H9 (cell line): ENCODE data around the gene HDAC6. TPM values are rescaled to one million over a fixed set of nuclear protein-coding genes. Genes with fewer than 3 reads are reported as not detected.

Experiments used
- DNase-seq: peaks from one replicate; pipeline ENCODE4 v3.0.0-alpha.2; 2017
- H2AFZ ChIP-seq: one replicate; pipeline ENCODE4 v1.6.1; 2013; ENCODE audit warnings: mild to moderate bottlenecking, low read length, control low read depth, moderate library complexity
- H2AK5ac ChIP-seq: 2 replicates; pipeline ENCODE4 v1.6.1; 2013; ENCODE audit warnings: low read length, control low read depth, mixed read lengths; ENCODE audit not compliant: insufficient read length
- H2BK120ac ChIP-seq: one replicate; pipeline ENCODE4 v1.6.1; 2013; ENCODE audit warnings: low read depth, mild to moderate bottlenecking, low read length, control low read depth, inconsistent platforms; ENCODE audit not compliant: poor library complexity, severe bottlenecking
- H2BK12ac ChIP-seq: 2 replicates; pipeline ENCODE4 v1.6.1; 2013; ENCODE audit warnings: low read length, control low read depth, mixed read lengths, low read depth; ENCODE audit not compliant: insufficient read length
- H2BK15ac ChIP-seq: 2 replicates; pipeline ENCODE4 v1.6.1; 2013; ENCODE audit warnings: low read depth, low read length, control low read depth
- H2BK20ac ChIP-seq: one replicate; pipeline ENCODE4 v1.6.1; 2013; ENCODE audit warnings: low read depth, mild to moderate bottlenecking, low read length, control low read depth, inconsistent platforms; ENCODE audit not compliant: poor library complexity, severe bottlenecking
- H2BK5ac ChIP-seq: 2 replicates; pipeline ENCODE4 v1.6.1; 2013; ENCODE audit warnings: low read length, control low read depth, mixed read lengths; ENCODE audit not compliant: insufficient read length
- H3K14ac ChIP-seq: 2 replicates; pipeline ENCODE4 v1.6.1; 2013; ENCODE audit warnings: low read length, control low read depth; ENCODE audit not compliant: insufficient read depth
- H3K18ac ChIP-seq: 2 replicates; pipeline ENCODE4 v1.6.1; 2013; ENCODE audit warnings: low read depth, mild to moderate bottlenecking, mixed read lengths, low read length, control low read depth; ENCODE audit not compliant: insufficient read length
- H3K23ac ChIP-seq: 2 replicates; pipeline ENCODE4 v1.6.1; 2013; ENCODE audit warnings: low read length, control low read depth, mixed read lengths, low read depth; ENCODE audit not compliant: insufficient read length
- H3K23me2 ChIP-seq: 2 replicates; pipeline ENCODE4 v1.6.1; 2013; ENCODE audit warnings: low read depth, mild to moderate bottlenecking, mixed read lengths, low read length, control low read depth; ENCODE audit not compliant: insufficient read length, poor library complexity, severe bottlenecking
- H3K27ac ChIP-seq: 2 replicates; pipeline ENCODE4 v1.5.1; 2013; ENCODE audit warnings: low read length, control low read depth, mixed read lengths, low read depth; ENCODE audit not compliant: insufficient read length
- H3K27me3 ChIP-seq: 2 replicates; pipeline ENCODE4 v1.6.1; 2013; ENCODE audit warnings: low read length, control low read depth, inconsistent platforms; ENCODE audit not compliant: insufficient read depth
- H3K4ac ChIP-seq: 2 replicates; pipeline ENCODE4 v1.6.1; 2013; ENCODE audit warnings: low read depth, mild to moderate bottlenecking, control low read depth, inconsistent platforms, low read length, moderate library complexity
- H3K4me1 ChIP-seq: 2 replicates; pipeline ENCODE4 v1.6.1; 2013; ENCODE audit warnings: low read length, control low read depth, inconsistent platforms; ENCODE audit not compliant: insufficient read depth
- H3K4me2 ChIP-seq: 2 replicates; pipeline ENCODE4 v1.6.1; 2013; ENCODE audit warnings: low read length, control low read depth, mixed read lengths; ENCODE audit not compliant: insufficient read length, insufficient read depth
- H3K56ac ChIP-seq: 2 replicates; pipeline ENCODE4 v1.6.1; 2013; ENCODE audit warnings: low read depth, mild to moderate bottlenecking, mixed read lengths, low read length, control low read depth; ENCODE audit not compliant: insufficient read length
- H3K79me1 ChIP-seq: 2 replicates; pipeline ENCODE4 v1.6.1; 2013; ENCODE audit warnings: low read depth, mild to moderate bottlenecking, moderate library complexity, low read length, control low read depth, inconsistent platforms; ENCODE audit not compliant: insufficient read depth, poor library complexity, severe bottlenecking
- H3K79me2 ChIP-seq: 2 replicates; pipeline ENCODE4 v1.6.1; 2013; ENCODE audit warnings: low read length, control low read depth, inconsistent platforms; ENCODE audit not compliant: insufficient read depth
- H3K9ac ChIP-seq: 2 replicates; pipeline ENCODE4 v1.6.1; 2013; ENCODE audit warnings: low read length, control low read depth, mixed read lengths; ENCODE audit not compliant: insufficient read length; ENCODE audit errors: extremely low read depth
- H3K9me3 ChIP-seq: one replicate; pipeline ENCODE4 v1.6.1; 2013; ENCODE audit warnings: low read depth, low read length, inconsistent platforms; ENCODE audit not compliant: control insufficient read depth
- H3T11ph ChIP-seq: one replicate; pipeline ENCODE4 v1.6.1; 2013; ENCODE audit warnings: mild to moderate bottlenecking, low read length, control low read depth, inconsistent platforms
- H4K20me1 ChIP-seq: one replicate; pipeline ENCODE4 v1.6.1; 2013; ENCODE audit not compliant: control insufficient read depth, insufficient read length, insufficient read depth
- H4K5ac ChIP-seq: 2 replicates; pipeline ENCODE4 v1.6.1; 2013; ENCODE audit warnings: low read depth, mild to moderate bottlenecking, mixed read lengths, low read length, control low read depth; ENCODE audit not compliant: insufficient read length
- H4K8ac ChIP-seq: replicated peaks from 2 replicates; pipeline ENCODE4 v1.6.1; 2013; ENCODE audit warnings: low read length, control low read depth, mixed read lengths, low read depth; ENCODE audit not compliant: insufficient read length
- H4K91ac ChIP-seq: 2 replicates; pipeline ENCODE4 v1.6.1; 2013; ENCODE audit warnings: low read depth, mild to moderate bottlenecking, moderate library complexity, mixed read lengths, low read length, control low read depth; ENCODE audit not compliant: insufficient read length
- H3K27ac Mint-ChIP-seq, 3 experiments: 2 replicates in 2 of 3; 3 replicates in 1 of 3; pipeline ENCODE4 v1.8.0; 2020 to 2021; ENCODE audit warnings: mixed read lengths in 3 of 3, mild to moderate bottlenecking in 1 of 3, moderate library complexity in 1 of 3
- H3K27me3 Mint-ChIP-seq: 2 replicates; pipeline ENCODE4 v1.8.0; 2021; ENCODE audit warnings: low read depth, mild to moderate bottlenecking, moderate library complexity, mixed read lengths
- H3K36me3 Mint-ChIP-seq, 3 experiments: 2 replicates in 2 of 3; 3 replicates in 1 of 3; pipeline ENCODE4 v1.8.0; 2020 to 2021; ENCODE audit warnings: low read depth in 3 of 3, mixed read lengths in 3 of 3; ENCODE audit not compliant: insufficient read depth in 1 of 3
- H3K4me1 Mint-ChIP-seq, 2 experiments: 2 replicates each; pipeline ENCODE4 v1.8.0; 2020; ENCODE audit warnings: mixed read lengths in 2 of 2
- H3K4me3 Mint-ChIP-seq, 2 experiments: 2 replicates in 1 of 2; 3 replicates in 1 of 2; pipeline ENCODE4 v1.8.0; 2020 to 2021; ENCODE audit warnings: mild to moderate bottlenecking in 2 of 2, mixed read lengths in 2 of 2, moderate library complexity in 1 of 2
- H3K9me3 Mint-ChIP-seq, 2 experiments: 2 replicates in 1 of 2; 3 replicates in 1 of 2; pipeline ENCODE4 v1.8.0; 2020; ENCODE audit warnings: mild to moderate bottlenecking in 2 of 2, mixed read lengths in 2 of 2, moderate library complexity in 1 of 2
- CTCF ChIP-seq: fragments of 200-600 bp; sonication (generic); conservative IDR thresholded peaks from 3 replicates; pipeline ENCODE4 v1.8.0; 2021; ENCODE audit warnings: antibody characterized with exemption, mild to moderate bottlenecking
- WGBS: extraction: QIAGEN DNeasy Blood & Tissue Kit; methylation state at CpG from one replicate; pipeline ENCODE4 v1.1.7; 2013; ENCODE audit warnings: missing lambda C conversion rate, low lambda C conversion rate, mixed read lengths; ENCODE audit not compliant: insufficient read length; ENCODE audit errors: extremely low coverage; 5-methylcytosine and 5-hydroxymethylcytosine counted together
- total RNA-seq: library from RNA; stranded (reverse); gene quantifications from 2 replicates; pipeline ENCODE4 v1.2.1, GENCODE V29; 2021

HDAC6 gene
- total RNA-seq, 1 experiment from 2014 or later: 52.8 TPM

GRCh38 chrX:48785540-48786214, 16.2 kb upstream of the HDAC6 start:
- H2AFZ ChIP-seq: no peak overlapping the region
- H2BK20ac ChIP-seq: no peak overlapping the region
- no peak overlapping the region for H2BK15ac ChIP-seq
- Mint-ChIP-seq H3K27ac (peak overlapping the region in 1 of 3 experiments; percentile 51; a peak in 1 of 7 replicates), H3K4me3 (peak overlapping the region in 1 of 2 experiments; percentile 42; a peak in 1 of 5 replicates), H3K36me3 (peaks cover 0 to 4% (median 3%) of the 10 kb centered on the region in 3 experiments; a peak in 3 of 7 replicates), H3K4me1 (0 out of 4 replicates have a peak, but pooled peaks cover 0 to 3% of the 10 kb centered on the region in 2 experiments), H3K9me3 (peaks cover 64 to 83% of the 10 kb centered on the region in 2 experiments), H3K27me3 (peaks cover 18% of the 10 kb centered on the region)
- peaks cover 14% of the 10 kb centered on the region for H3K9me3 ChIP-seq
- no peak overlapping the region for H2BK120ac ChIP-seq
- H2BK5ac ChIP-seq: no peak overlapping the region
- H3K27me3 ChIP-seq: no peaks in the 10 kb centered on the region
- no CpG with 5 or more reads among the region's 16 CpGs for WGBS
- no peak overlapping the region for H3T11ph ChIP-seq
- H3K23ac ChIP-seq: no peak overlapping the region
- no peak overlapping the region for H3K14ac ChIP-seq
- no peak overlapping the region for H3K4ac ChIP-seq
- no peak for DNase-seq
- no peak overlapping the region for H4K5ac ChIP-seq
- no peaks in the 10 kb centered on the region for H3K79me2 ChIP-seq
- H2AK5ac ChIP-seq: no peak overlapping the region
- no peak overlapping the region for H4K91ac ChIP-seq
- no peak for TF ChIP-seq CTCF
- H3K4me1 ChIP-seq: no peaks in the 10 kb centered on the region
- H3K18ac ChIP-seq: no peak overlapping the region
- H3K23me2 ChIP-seq: no peaks in the 10 kb centered on the region
- no peak overlapping the region for H3K9ac ChIP-seq
- no peak overlapping the region for H2BK12ac ChIP-seq
- H3K27ac ChIP-seq: no peak overlapping the region
- H4K8ac ChIP-seq: no peak overlapping the region
- H3K56ac ChIP-seq: no peak overlapping the region
- H3K4me2 ChIP-seq: no peak overlapping the region
- H4K20me1 ChIP-seq: no peaks in the 10 kb centered on the region
- H3K79me1 ChIP-seq: no peaks in the 10 kb centered on the region
